Activated T-cell treated with anti-CD3 and anti-CD28 coated beads for 1 hour (primary cell): ENCODE results near the gene KAT6B.
"Not testable (repeated sequence)": the region's sequence is repeated elsewhere in the genome, so short reads cannot be mapped to it uniquely, and the experiment has no call there.

ENCODE experiments used
- DNase-seq: peaks from one replicate; pipeline ENCODE4 v3.0.0-alpha.2; 2020; ENCODE audit warnings: low read depth

Gene KAT6B

DNA sequence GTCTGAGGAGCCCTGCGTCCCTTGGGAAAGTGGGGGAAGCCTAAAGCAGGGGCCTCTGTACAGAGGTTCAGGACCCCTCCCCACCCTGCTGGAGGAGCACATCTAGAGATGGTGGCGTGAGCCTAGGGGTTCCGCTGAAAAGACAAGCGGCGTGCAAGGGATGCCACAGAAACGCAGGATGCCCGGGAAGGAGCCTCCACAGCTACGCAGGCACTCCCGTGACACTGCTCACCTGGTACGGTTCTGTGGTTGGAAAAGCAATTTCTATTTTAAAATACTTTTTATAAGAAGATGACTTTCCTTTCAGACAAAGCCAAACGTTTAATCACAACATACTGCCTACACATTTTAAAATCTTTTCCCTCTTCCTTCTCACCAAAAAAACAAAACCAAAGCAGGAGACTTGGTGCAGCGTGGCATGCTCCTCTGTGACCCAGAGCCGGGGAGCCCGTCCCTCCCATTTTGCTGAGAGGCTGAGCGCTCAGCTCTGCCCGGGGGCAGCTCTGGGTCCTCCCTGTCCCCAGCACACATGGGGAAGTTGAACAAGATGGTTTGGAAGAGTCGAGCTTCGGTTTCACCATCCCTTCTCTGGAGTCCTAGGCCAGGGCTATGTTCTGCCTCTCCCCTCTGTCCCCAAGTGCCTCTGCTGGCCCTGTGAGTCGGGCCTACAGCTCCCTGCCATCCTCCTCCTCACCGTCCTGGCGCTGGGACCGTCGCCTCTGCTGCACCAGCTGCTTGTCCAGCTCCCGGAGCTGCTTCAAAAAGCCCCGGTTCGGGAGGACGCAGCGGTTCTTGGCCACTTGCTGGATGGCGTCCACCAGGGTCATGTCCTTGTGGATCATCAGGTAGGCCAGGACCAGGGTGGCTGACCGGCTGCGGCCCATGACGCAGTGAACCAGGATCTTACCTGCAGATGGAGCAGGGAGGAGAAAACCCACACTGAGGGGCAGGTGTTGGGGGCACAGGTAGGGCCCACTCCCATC is 211.1 kb downstream of the KAT6B start:
- DNase-seq = no peak

DNA sequence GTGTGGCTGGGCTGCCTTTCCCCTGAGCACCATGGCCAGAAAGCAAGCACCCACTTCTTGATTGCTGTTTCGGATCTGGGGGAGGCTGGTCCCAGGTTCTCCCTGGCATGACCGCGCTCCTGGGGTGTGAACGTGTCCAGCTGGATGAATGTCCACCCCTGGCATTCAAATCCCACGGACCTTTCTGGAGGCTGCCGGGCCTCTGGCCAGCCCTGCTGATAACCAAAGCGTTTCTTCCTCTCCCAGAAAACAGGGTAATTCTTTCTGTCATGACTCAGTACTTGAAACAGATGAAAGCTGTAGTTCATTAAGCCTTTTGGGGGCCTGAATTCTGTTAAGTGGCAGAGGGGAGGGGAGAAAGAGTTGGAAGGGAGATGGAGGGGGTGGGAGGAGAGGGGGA is 211.9 kb downstream of the KAT6B start:
- no peak for DNase-seq

DNA sequence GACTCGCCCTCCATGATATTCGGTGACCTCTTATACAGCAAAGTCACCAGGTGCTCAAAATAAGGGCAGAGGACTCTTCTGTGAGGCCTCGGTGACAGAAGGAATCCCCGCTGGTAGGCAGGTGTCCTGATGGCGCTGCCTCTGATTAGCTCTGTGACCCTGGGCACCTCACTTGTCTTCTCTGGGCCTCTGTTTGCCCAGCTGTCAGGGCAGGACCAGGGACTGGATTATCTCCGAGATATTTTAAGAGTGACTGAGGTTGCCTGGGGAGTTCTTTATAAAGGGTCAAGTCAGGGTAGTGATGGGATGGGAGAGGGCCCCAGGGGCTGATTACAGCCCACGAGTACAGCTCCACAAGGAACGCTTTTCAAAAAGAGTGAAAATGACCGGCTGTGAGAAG is 214.2 kb downstream of the KAT6B start:
- DNase-seq = no peak

DNA sequence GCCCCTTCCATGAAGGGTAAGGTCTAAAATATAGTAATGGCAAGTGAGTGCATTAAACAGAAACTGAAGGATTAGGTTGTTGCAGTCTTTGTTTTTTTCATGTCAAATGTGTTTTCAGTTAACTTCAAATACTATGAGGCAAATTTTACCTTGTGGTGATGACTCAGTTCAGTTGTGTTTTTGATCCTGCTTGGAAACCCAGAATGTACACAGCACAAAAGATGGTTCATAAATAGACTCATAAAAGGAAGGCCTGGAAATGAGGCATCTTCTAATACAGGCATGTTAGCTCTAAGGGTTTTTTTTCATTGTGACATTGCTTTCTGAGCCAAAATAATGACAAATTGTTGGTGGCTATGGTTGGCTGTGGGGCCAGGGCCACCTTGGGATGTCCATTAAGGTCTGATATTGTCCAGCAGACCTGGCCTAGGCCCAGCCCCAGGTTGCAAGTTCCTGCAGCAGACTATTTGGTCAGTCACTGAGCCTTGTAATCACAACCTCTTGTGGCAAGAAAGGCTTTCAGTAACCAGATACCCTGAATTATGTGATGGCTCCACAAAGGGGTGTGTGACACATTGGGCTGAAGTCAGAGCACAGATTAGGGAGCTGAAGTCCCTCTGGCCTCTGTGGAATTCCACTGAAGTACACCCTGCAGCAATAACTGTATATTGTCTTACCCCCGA is 216.0 kb downstream of the KAT6B start:
- no peak for DNase-seq

DNA sequence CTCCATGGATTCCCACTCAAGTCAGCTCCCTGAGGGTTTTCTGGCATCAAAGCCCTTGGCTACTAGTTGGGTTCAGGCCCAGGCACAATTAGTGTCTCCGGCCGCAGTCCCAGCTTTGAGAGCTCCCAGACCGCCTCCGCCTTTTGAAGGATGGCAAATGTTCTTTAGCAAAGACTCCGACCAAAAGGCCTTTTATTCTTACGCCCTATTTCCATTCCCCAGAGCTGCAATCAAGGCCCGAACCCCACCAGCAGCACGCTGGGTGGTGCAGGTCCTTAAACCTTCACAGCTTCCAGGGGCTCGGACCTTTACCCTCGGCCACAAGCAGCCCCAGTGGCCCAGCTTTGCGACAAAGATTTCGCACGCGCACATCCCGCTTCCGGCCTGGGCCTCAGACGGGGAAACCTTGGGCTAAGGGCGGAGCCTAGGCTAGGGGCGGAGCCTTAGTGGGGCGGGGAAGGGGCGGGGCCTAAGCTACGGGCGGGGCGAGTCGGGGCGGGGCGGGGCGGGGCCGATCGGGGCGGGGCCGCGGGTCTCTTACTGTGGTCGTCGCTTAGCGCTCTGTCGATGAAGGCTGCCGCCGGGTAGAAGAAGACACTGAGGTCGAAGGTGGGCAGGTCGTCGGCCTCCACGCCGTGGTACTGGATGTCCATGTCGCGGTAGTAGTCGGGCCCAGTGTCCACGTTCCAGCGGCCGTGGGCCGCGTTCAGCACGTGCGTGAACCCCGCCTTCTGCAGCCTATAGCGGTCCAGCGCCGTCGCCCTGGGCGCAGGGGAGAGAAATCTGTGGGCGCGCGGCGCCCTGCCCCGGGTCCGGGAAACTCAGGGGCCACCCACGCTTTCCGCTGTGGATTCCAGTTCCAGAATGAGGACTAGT is 217.1 kb downstream of the KAT6B start:
- DNase-seq = peak; percentile 29

DNA sequence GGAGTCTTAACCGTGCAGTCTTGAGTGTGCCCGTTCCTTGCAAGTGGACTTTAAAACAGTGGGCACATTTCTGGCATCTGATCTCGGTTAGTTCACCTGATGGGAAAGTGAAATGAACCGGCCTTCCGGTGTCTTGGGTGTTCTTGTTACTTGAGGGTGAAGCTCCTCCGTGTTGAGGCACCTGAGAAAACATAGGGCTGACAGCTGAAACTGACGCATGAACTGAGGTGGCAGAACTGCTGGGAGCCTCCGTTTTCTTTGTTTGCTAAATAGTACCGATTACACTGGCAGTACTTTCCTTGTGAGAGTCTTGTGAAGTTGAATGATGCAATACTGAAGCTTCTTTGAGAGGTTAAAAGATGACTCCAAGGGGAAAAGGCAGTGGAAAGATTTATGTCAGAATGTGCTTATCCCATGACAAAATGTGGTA is 222.3 kb downstream of the KAT6B start:
- no peak for DNase-seq

DNA sequence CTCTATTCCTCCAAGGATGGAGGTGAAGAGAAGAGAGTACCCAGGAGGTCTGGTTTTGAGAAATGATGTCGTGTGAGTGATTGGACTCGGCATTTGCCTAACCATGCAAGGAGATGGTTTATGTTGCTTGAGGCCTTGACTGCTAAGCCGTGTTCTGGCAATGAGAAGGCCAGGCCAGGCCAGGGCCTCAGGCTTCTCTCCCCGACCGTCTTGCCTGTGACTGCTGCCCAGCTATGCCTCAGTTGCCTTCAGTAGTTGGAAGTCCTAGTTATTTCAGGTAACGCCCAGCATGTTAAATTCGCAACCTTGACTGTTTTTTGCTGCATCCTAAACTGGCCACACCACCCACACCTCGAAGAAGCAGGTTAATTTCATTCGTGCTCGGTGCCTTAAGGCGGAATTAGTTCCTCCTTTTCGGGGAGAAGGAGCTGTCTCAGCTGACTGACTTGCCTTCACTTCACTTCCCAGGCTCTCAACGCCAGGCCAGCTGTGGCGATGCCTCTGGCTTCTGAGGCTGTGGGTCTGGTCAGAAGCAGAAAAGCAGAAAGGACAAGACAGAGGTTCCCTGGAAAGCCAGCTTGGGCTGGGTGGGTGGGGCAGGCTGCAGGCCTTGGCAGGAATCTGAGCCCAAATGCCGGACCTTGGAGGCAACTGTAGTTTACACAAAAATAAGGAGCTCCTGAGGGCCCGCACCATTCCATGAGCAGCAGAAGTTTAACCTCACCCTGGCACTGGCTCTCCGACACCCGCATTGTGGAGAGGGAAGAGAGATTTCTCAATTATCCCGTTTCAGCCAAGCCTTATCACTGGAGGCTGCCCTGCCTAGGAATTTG is 223.1 kb downstream of the KAT6B start:
- no peak for DNase-seq

DNA sequence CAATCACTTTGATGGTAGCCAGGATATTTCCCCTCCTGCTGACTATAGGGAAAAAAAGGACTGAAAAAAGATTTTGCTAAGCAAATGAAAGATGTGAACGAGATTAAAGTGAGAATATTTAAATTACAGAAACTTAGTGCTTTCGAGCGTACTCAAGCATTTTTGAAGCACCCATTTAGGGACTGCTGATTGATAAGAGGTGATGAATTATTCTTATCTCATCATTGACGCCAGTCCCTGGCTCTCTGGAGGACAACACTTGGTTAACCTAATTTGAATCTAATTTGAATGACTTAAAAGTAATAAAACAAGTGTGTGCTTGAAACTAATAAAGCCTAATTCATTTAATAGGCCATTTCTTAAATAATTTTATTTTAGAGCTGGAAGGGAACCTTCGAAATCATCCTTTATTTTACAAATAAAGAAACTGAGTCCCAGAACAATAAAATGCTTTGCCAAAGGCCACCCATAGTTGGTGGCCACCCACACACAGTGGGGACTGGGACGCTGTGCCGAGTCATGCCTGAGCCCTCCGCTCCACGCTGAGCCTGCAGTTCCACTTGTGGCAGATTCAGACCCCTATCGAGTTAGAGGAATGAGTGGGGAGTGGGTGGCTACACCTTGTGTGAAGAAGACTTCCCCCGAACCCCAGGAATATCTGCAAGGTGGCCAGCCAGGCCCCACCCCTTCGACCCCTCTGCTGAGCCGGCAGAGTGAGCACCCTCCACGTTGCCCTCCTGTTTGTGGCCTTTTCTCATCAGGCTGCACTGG is 223.9 kb downstream of the KAT6B start:
- no peak for DNase-seq

DNA sequence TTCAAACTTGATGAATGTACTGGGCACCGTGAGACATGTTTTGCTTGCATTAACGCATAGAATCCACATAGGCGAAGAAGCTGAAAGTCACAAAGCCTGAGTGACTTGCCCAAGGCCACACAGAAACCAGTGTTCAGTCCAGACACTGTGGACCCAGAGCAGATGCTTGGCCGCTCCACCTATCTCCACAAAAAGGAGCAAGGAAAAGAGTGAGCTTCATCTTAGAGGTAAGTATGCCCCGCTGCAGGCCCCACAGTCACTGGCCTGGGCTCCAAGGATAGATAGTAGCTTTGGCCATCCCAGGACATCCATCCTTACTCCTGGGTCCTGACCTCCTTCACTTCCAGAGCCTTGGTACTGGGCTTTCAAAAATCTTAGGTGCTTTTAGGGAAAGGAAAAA is 224.9 kb downstream of the KAT6B start:
- no peak for DNase-seq

DNA sequence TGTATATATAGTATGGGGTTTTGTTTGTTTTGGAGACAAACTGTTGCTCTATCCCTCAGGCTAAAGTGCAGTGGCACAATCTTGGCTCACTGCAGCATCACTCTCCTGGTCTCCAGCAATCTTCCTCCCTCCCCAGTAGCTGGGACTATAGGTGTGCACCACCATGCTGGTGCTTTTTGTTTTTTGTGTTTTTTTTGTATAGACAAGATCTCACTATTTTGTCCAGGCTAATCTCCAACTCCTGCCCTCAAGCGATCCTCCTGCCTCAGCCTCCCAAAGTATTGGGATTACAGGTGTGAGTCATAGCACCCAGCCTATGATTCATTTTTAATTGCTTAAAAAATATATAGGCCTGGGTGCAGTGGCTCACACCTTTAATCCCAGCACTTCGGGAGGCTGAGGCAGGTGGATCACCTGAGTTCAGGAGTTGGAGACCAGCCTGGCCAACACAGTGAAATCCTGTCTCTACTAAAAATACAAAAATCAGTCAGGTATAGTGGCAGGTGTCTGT is 229.6 kb downstream of the KAT6B start:
- DNase-seq = not testable (repeated sequence)

DNA sequence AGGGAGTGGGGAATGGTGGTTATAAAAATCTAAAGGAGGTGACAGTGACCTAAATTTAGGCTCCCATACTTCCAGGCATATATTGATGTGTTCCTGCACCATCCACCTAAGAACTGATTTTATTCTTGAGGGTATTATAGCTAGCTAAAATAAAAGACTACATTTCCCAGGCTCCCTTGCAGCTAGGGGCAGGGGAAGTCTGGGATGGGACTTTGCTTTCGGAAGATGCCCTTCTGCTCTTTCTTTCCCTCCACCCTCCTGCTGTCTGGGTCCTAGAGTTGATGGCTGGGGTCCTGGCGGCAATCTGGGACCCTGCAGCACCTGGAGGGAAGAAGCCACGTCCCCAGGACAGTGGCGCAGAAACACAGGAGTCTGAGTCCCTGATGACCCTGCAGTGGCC is 231.3 kb downstream of the KAT6B start:
- DNase-seq = no peak

DNA sequence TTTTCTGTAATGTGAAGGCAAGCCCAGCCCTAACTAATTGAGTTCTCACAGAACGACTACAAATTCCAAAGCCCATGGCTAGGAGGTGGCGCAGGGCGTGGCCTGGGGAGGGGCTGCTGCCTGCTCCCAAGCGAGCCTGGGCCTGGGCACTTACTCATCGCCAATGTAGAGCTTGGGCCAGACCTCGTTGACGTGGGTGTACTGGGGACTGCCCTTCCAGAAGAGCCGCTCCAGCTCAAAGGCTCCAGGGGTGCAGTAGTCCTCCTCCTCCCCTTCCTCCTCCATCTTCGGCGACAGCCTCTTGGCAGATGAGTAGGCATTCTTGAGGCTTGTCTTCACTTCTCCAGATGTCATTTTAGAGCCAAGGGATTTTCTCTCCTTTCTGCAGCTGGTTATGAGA is 231.8 kb downstream of the KAT6B start:
- no peak for DNase-seq

DNA sequence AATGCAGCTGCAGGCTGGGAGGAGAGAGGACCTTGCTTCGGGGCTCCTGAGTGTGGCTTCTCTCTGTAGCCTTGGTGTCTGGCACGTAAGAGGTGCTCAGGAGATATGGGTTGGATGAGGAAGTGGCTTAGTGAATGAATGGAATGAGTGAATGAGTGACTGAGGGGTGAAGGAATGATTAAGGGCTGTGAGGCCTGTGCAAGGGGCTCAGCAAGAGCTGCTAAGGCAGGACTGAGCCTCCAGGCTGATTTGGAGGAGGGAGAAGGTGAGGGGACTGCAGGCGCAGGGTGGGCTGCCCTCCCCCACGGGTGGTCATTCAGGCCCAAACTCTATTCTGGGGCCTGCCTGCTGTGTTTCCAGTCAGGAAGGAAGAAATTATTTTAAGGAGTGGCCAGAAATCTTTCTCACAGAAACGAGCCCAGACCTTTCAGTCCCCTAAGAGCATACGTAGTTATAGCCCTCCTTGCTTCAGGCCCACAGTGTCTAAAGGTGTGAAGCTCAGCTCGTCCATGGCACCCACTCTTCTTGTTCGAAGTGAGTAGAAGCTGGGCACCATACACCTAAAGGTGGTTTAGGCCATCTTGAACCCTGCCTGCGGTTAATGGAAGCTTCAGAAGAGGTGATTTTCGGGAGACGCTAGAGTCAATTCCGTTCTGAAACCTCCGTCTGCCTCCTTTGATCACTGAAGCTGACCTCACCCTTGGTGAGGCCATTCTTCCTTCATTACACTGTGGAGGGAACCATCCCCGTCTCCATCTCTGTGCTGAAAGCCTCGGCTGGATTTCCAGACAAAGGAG is 235.5 kb downstream of the KAT6B start:
- DNase-seq = no peak

DNA sequence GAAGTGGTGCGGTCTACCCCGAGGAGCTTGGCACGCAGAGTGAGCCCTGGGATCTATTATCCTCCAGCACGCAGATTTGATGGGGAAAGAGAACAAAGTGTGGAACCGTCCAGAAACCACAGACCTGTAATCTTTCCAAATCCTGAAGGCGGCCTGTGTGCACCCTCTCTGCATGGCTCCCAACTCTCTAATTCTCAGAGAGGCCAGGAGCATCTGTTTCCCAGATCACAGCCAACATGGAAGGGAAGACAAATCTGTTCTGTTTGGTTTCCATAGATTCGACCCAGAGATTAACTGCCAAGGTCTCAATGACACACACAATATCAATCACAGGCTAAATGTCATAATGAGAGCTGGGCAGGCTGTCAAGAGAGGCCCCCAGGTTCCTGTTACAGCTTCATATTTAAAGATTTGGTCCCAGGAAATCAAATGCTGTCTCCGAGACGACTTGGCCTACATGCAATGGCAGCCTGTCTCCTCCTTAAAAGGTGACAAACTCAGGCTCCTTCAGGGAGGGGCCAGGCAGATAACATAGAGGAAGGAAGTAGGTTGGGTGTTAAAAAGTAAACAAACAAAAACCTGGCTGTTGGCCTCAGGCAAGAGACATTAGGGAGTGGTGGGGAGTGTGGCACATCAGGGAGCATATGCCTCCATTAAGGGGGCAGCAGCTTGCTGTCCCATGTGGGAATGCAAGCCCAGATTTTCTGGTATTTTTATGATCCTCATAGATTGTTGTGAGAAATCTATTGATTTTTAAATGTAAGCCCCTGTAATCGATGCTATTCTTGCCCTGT is 236.3 kb downstream of the KAT6B start:
- no peak for DNase-seq

DNA sequence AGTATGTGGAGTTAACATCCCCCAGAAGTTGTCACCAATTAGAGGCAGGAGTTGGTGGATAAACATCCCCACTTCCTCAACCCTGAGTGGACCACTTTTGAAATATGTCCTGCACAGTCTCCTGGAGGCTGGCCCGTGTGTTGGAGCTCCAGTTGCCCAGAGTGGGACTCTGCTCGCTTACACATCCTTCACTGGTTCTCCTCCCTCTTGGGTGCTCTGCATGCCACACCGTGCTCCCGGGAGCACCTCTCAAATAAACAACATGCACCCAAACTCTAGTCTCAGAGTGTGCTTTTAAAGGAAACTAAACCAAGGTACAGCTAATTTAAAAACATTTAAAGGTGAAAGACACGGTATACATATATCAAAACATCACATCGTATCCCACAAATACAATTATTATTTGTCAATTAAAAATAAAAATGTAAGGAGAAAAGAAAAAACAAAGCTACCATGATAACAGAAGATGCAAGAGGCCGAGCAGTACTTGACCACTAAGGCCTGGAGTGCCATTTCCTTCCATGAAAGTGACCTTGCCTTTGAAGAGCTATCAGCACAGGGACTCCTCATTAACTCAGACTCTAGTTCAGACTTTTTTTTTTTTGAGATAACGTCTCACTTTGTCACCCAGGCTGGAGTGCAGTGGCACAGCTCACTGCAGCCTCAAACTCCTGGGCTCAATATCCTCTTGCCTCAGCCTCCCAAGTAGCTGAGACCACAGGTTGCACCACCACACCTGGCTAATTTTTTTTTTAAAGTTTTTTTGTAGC is 237.2 kb downstream of the KAT6B start:
- DNase-seq = no peak

DNA sequence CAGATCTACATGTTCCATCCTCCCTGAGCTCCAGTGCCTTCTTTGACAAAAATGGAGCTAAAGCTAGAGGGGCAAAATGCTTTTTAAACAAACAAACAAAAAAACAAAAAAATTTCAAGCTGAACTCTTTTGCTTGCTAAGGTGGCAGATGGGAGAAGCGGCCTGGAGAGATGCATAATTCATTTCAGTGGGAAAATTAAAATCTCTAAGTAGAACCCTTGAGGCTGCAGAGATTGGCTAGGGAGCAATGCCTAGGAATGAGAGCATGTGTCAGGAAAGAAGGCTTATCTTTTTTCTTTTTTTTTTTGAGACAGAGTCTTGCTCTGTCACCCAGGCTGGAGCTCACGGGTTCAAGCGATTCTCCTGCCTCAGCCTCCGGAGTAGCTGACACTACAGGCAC is 238.7 kb downstream of the KAT6B start:
- no peak for DNase-seq

DNA sequence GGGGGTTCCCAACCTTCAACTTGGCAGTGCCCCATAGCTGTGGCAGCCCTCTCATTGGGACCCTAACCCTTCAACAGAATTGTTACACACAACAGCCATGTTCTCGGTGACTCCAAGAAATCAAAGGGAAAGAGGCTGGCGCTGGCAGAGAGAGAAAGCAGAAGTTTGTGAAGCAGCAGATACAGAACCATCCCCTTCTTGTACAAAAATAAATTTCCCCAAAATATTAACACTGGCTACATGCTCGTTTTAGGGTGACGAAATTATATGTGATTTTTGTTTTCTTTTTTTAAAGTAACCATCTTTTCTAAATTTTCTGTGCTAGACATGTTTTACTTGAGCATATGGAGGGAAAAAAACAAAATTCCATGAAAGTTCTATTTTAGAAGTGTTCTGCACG is 239.9 kb downstream of the KAT6B start:
- DNase-seq = no peak

DNA sequence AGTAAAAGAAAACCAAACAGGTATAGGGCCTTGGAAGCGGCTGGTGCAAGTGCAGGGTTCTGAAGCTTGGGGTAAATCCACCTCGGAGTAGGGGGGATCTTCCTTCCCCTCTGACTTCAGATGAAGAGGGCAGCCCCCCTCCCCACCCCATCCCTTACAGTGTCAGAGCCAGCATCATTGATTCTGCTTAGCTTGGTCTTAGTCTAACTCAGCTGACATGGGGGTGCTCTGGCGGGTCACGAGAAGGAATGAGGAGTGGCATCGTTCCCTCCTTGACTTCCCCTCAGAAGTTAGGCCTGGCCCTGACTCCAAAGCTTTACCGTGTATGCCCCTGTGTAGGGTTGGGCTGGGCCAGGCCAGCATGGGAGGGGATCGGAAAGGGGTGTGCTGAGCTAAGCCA is 240.9 kb downstream of the KAT6B start:
- no peak for DNase-seq
